NCI-H1092 treated with DMSO at 0.1 percent for 48 hours (cell line): ENCODE results near the gene ZNF248.

ENCODE experiments used
- DNase-seq: peaks from one replicate; lab custom pipeline; 2025; lab: John Stamatoyannopoulos, UW

The ZNF248 gene

GRCh38 chr10:37821237-37821636 is 36.2 kb downstream of the ZNF248 start:
- no peak for DNase-seq

GRCh38 chr10:37819797-37820196 is 37.6 kb downstream of the ZNF248 start:
- no peak for DNase-seq

GRCh38 chr10:37816290-37816689 is 41.1 kb downstream of the ZNF248 start:
- no peak for DNase-seq

- DNase-seq, result no peak
Observed at GRCh38 chr10:37813763-37814162, 43.6 kb downstream of the ZNF248 start.

- no peak for DNase-seq
Observed at GRCh38 chr10:37812290-37812689, 45.1 kb downstream of the ZNF248 start.

GRCh38 chr10:37803269-37803668 is 54.1 kb downstream of the ZNF248 start:
- no peak for DNase-seq

GRCh38 chr10:37801557-37801956 is 55.9 kb downstream of the ZNF248 start:
- no peak for DNase-seq

- no peak for DNase-seq
Observed at GRCh38 chr10:37794305-37794976, 63.0 kb downstream of the ZNF248 start.

- no peak for DNase-seq
Observed at GRCh38 chr10:37789590-37789989, 67.8 kb downstream of the ZNF248 start.

GRCh38 chr10:37784678-37785077 is 72.7 kb downstream of the ZNF248 start:
- DNase-seq, result no peak

GRCh38 chr10:37780536-37780935 is 76.9 kb downstream of the ZNF248 start:
- no peak for DNase-seq

GRCh38 chr10:37777056-37777455 is 80.4 kb downstream of the ZNF248 start:
- no peak for DNase-seq

GRCh38 chr10:37775612-37776011 is 81.8 kb downstream of the ZNF248 start:
- DNase-seq, result no peak

GRCh38 chr10:37774351-37774750 is 83.1 kb downstream of the ZNF248 start:
- no peak for DNase-seq

- DNase-seq, result no peak
Observed at GRCh38 chr10:37765216-37765615, 92.2 kb downstream of the ZNF248 start.

- DNase-seq, result no peak
Observed at GRCh38 chr10:37763132-37763531, 94.3 kb downstream of the ZNF248 start.

GRCh38 chr10:37762287-37762686 is 95.1 kb downstream of the ZNF248 start:
- no peak for DNase-seq

GRCh38 chr10:37760817-37761216 is 96.6 kb downstream of the ZNF248 start:
- DNase-seq, result no peak

GRCh38 chr10:37758074-37758473 is 99.3 kb downstream of the ZNF248 start:
- DNase-seq, result no peak

- peak; percentile 0 for DNase-seq
Observed at GRCh38 chr10:37754538-37755323, 102.7 kb downstream of the ZNF248 start.

- DNase-seq, result no peak
Observed at GRCh38 chr10:37752334-37752875, 105.0 kb downstream of the ZNF248 start.

- DNase-seq, result no peak
Observed at GRCh38 chr10:37748170-37748569, 109.2 kb downstream of the ZNF248 start.

GRCh38 chr10:37747081-37747480 is 110.3 kb downstream of the ZNF248 start:
- DNase-seq, result no peak
